Naive thymus-derived CD8-positive, alpha-beta T cell (primary cell): ENCODE measurements around the gene RASGRF2. TPM values are rescaled to one million over a fixed set of nuclear protein-coding genes. Genes with fewer than 3 reads are reported as not detected.

Experiments used
- ATAC-seq, 2 donors: fragments of 150-1000 bp; cut with Tn5 transposase in 1 of 2; sonication (Bioruptor Pico), chemical (Tn5 transposase) in 1 of 2; 1 replicate in 1 of 2; 2 replicates in 1 of 2; pipeline ENCODE4 v1.10.0; 2021; ENCODE audit warnings: mild to moderate bottlenecking in 2 of 2, moderate library complexity in 2 of 2
- POLR2A ChIA-PET: fragments of 350-600 bp; sonication (Branson Sonifier 250); formaldehyde crosslinking; loops from one replicate; lab custom pipeline; 2021; ENCODE audit warnings: antibody characterized with exemption; lab: Charles Lee
- DNase-seq, 10 donors: peaks; one replicate each; pipeline versions ENCODE4 v3.0.0 to v3.0.0-alpha.2; 2020 to 2022
- H3K27ac Mint-ChIP-seq, 10 donors: one replicate each; pipeline ENCODE4 v1.8.0; 2020 to 2022; ENCODE audit warnings: mild to moderate bottlenecking in 10 of 10, mixed read lengths in 10 of 10, moderate library complexity in 4 of 10, inconsistent platforms in 1 of 10
- H3K27me3 Mint-ChIP-seq, 5 donors: one replicate each; pipeline ENCODE4 v1.8.0; 2021 to 2022; ENCODE audit warnings: mixed read lengths in 5 of 5
- H3K36me3 Mint-ChIP-seq, 3 donors: one replicate each; pipeline ENCODE4 v1.8.0; 2020 to 2022; ENCODE audit warnings: mixed read lengths in 3 of 3, mild to moderate bottlenecking in 2 of 3, inconsistent platforms in 1 of 3
- H3K4me1 Mint-ChIP-seq, 4 donors: one replicate each; pipeline ENCODE4 v1.8.0; 2021 to 2022; ENCODE audit warnings: mixed read lengths in 4 of 4
- H3K4me3 Mint-ChIP-seq, 10 donors: one replicate each; pipeline ENCODE4 v1.8.0; 2020 to 2022; ENCODE audit warnings: mild to moderate bottlenecking in 10 of 10, mixed read lengths in 10 of 10, moderate library complexity in 6 of 10, inconsistent platforms in 1 of 10
- H3K9me3 Mint-ChIP-seq, 9 donors: one replicate each; pipeline ENCODE4 v1.8.0; 2020 to 2022; ENCODE audit warnings: mixed read lengths in 9 of 9, mild to moderate bottlenecking in 3 of 9, inconsistent platforms in 1 of 9, moderate library complexity in 1 of 9
- polyA plus RNA-seq, 3 donors: library from polyadenylated mRNA; unstranded; fragments of 300-500 nt; fragmentation: Illumina TruSeq; gene quantifications; one replicate each; pipeline ENCODE4 v1.2.3, GENCODE V29; 2021
- total RNA-seq, 8 experiments: library from RNA in 2 of 8; stranded (reverse) in 2 of 8; gene quantifications; one replicate each; pipeline ENCODE4 v1.2.3 and lab custom pipeline; 2021 to 2026

Gene RASGRF2
- total and polyA plus RNA-seq, 5 experiments from 2014 or later = 8.3 to 35.9 (median 21.7) TPM

- Mint-ChIP-seq H3K9me3 (peaks cover 0 to 7% (median 0%) of the 10 kb centered on the region in 9 donors), H3K27me3 (peaks cover 0 to 2% (median 0%) of the 10 kb centered on the region in 5 donors), H3K4me1 (peaks cover 0 to 15% (median 10%) of the 10 kb centered on the region in 4 donors), H3K27ac (no peak overlapping the region), H3K36me3 (peaks cover 18 to 86% (median 43%) of the 10 kb centered on the region in 3 donors), H3K4me3 (no peak overlapping the region)
- no peak for ATAC-seq
- no peak for DNase-seq
- POLR2A ChIA-PET = no interaction called here
Observed at GRCh38 chr5:81132381-81132780, 172.2 kb downstream of the RASGRF2 start.

DNA sequence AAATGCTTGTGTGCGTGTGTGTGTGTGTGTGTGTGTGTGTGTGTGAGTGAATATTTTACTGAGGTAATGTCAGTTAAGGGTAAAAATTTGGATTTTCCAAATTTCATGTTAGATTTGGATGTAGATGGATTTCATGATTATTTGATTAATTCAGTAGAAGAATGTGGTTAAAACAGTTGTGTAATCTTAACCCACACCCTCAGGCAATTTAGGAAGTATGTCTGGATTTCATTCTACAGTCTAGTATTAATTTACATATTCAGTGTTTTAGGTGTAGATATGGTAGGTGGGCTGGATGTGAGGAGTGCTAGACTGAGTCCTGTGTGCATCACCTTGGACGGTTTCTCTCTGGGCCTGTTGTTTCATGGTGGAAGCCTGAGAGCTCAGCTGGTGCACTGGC lies 173.9 kb downstream of the RASGRF2 start:
- peaks cover 23 to 88% (median 56%) of the 10 kb centered on the region in 3 donors for H3K36me3 Mint-ChIP-seq
- POLR2A ChIA-PET = no interaction called here
- DNase-seq (no peak), ATAC-seq (no peak)
- H3K4me1 Mint-ChIP-seq = peaks cover 0 to 8% (median 7%) of the 10 kb centered on the region in 4 donors
- peak overlapping the region in 1 of 10 donors; percentile 71 for H3K27ac Mint-ChIP-seq
- H3K27me3 Mint-ChIP-seq = no peaks in the 10 kb centered on the region
- peaks cover 0 to 7% (median 0%) of the 10 kb centered on the region in 9 donors for H3K9me3 Mint-ChIP-seq
- no peak overlapping the region for H3K4me3 Mint-ChIP-seq

GRCh38 chr5:81134566-81134965 lies 174.4 kb downstream of the RASGRF2 start:
- Mint-ChIP-seq H3K27ac (peak overlapping the region in 1 of 10 donors; percentile 71), H3K36me3 (peaks cover 27 to 89% (median 56%) of the 10 kb centered on the region in 3 donors), H3K4me1 (peaks cover 0 to 8% (median 7%) of the 10 kb centered on the region in 4 donors), H3K4me3 (no peak overlapping the region), H3K9me3 (peaks cover 0 to 7% (median 0%) of the 10 kb centered on the region in 9 donors), H3K27me3 (no peaks in the 10 kb centered on the region)
- ATAC-seq (no peak), DNase-seq (no peak)
- POLR2A ChIA-PET = no interaction called here

GRCh38 chr5:81136557-81136956 lies 176.4 kb downstream of the RASGRF2 start:
- POLR2A ChIA-PET = no interaction called here
- no peak for ATAC-seq
- H3K4me1 Mint-ChIP-seq = peaks cover 0 to 17% (median 9%) of the 10 kb centered on the region in 4 donors
- peaks cover 0 to 7% (median 0%) of the 10 kb centered on the region in 9 donors for H3K9me3 Mint-ChIP-seq
- H3K27me3 Mint-ChIP-seq = no peaks in the 10 kb centered on the region
- peak overlapping the region in 2 of 10 donors; percentile 30 to 49 for H3K27ac Mint-ChIP-seq
- H3K4me3 Mint-ChIP-seq = no peak overlapping the region
- DNase-seq = no peak
- H3K36me3 Mint-ChIP-seq = peaks cover 33 to 89% (median 54%) of the 10 kb centered on the region in 3 donors

DNA sequence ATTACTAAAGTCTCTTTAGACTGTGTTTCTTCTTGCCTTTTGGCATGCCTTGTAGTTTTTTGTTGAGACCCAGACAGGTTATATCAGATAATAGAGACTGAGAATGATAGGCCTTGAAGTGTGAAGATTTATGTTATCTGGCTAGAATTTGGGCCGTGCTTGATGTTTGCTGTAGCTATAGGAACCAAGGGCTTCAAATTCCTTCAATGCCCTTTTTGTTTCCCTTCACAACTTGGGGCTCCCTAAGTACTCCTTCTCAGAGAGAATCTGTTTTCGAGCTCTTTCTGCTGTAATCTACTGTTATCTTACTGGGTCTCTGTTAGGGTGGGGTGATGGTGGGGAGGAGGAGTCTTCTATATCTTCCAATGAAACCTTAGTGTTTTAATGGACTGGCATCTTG lies 177.7 kb downstream of the RASGRF2 start:
- Mint-ChIP-seq H3K9me3 (peaks cover 0 to 7% (median 0%) of the 10 kb centered on the region in 9 donors), H3K4me1 (peaks cover 0 to 22% (median 11%) of the 10 kb centered on the region in 4 donors), H3K4me3 (no peak overlapping the region), H3K27ac (no peak overlapping the region), H3K36me3 (peaks cover 29 to 84% (median 52%) of the 10 kb centered on the region in 3 donors), H3K27me3 (no peaks in the 10 kb centered on the region)
- POLR2A ChIA-PET = no interaction called here
- DNase-seq = no peak
- no peak for ATAC-seq

- Mint-ChIP-seq H3K4me3 (no peak overlapping the region), H3K27ac (no peak overlapping the region), H3K9me3 (peaks cover 0 to 4% (median 0%) of the 10 kb centered on the region in 9 donors), H3K36me3 (peaks cover 29 to 78% (median 50%) of the 10 kb centered on the region in 3 donors), H3K27me3 (no peaks in the 10 kb centered on the region), H3K4me1 (peaks cover 0 to 25% (median 14%) of the 10 kb centered on the region in 4 donors)
- ATAC-seq (no peak), DNase-seq (no peak)
- POLR2A ChIA-PET = no interaction called here
Observed at GRCh38 chr5:81140441-81140840, 180.3 kb downstream of the RASGRF2 start.

DNA sequence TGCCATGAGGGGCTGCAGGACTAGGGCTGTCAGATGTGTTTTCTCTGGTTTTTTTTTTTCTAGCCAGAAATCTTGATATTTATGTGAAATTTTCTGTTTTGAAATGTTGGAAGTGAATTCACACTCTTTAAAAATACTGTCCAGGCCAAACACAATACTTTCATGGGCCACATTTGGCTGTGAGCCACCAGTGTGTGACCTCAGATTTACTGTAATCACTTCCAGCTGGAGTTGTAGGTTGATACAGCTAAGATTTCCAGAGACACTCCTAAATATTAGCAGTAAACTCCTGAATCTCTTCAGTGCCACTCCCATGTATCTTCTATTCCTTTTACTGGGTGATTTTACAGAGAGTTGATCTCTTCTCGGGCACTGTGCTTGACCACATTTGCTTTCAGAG lies 180.8 kb downstream of the RASGRF2 start:
- H3K27me3 Mint-ChIP-seq = no peaks in the 10 kb centered on the region
- POLR2A ChIA-PET = no interaction called here
- no peak for ATAC-seq
- peaks cover 0 to 4% (median 0%) of the 10 kb centered on the region in 9 donors for H3K9me3 Mint-ChIP-seq
- H3K27ac Mint-ChIP-seq = no peak overlapping the region
- H3K36me3 Mint-ChIP-seq = peaks cover 29 to 77% (median 52%) of the 10 kb centered on the region in 3 donors
- H3K4me3 Mint-ChIP-seq = no peak overlapping the region
- peaks cover 0 to 30% (median 16%) of the 10 kb centered on the region in 4 donors for H3K4me1 Mint-ChIP-seq
- no peak for DNase-seq

DNA sequence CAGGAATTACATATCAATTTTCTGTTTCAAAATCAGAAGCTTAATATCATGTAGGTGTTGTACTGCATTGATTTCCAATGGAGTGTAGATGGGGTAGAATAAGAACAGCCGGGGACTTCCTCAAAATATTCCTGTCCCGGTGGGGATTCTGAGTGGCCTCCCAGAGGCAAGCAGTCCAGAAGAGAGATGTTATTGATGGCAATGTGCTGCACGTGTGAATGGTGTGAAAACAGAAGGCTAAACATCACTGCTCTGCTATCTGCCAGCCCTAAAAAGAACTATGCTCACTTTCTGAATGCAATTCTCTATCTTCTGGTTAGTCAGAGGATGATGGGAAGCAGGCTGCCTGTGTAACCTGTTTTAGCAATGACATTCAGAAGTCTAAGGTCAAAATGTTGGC lies 181.9 kb downstream of the RASGRF2 start:
- ATAC-seq = no peak

DNA sequence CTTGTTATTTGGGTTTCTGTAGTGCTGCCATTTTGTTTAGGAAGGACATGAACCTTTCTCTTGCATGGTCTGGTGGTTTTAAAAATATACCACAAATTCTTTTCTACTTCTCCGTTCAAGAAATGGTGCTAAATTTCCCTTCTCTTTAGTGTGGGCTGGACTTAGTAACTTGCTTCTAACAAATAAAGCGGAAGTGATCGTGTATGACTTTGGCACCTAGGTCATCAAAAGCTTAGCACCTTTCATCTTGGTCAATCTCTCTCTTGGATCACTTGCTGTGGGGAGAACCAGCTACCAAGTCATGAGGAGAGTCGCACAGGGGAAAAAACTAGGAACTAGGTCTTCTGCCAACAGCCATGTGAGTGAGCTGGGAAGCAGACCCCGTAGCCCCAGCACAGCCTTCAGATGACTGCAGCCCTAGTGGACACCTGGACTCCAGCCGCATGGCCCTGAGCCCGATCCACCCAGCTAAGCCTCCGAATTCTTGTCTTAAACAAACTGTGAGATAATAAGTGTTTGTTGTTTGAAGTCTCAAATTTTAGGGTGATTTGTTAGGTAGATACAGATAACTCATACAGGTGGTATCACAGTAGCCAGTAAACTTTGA lies 185.3 kb downstream of the RASGRF2 start:
- ATAC-seq (no peak), DNase-seq (no peak)
- Mint-ChIP-seq H3K36me3 (peaks cover 4 to 61% (median 35%) of the 10 kb centered on the region in 3 donors), H3K4me1 (peaks cover 0 to 34% (median 20%) of the 10 kb centered on the region in 4 donors), H3K27me3 (no peaks in the 10 kb centered on the region), H3K9me3 (no peaks in the 10 kb centered on the region), H3K27ac (peak overlapping the region in 6 of 10 donors; percentile 4 to 70 (median 29)), H3K4me3 (no peak overlapping the region)
- POLR2A ChIA-PET = no interaction called here

More for the DNA sequence above, 181.9 kb downstream of the RASGRF2 start:
- Mint-ChIP-seq H3K27ac (peak overlapping the region in 1 of 10 donors; percentile 20), H3K4me1 (peaks cover 0 to 26% (median 14%) of the 10 kb centered on the region in 4 donors), H3K4me3 (no peak overlapping the region), H3K27me3 (no peaks in the 10 kb centered on the region), H3K9me3 (no peaks in the 10 kb centered on the region), H3K36me3 (peaks cover 20 to 76% (median 46%) of the 10 kb centered on the region in 3 donors)
- POLR2A ChIA-PET = no interaction called here
- no peak for DNase-seq

GRCh38 chr5:81146031-81146430 lies 185.9 kb downstream of the RASGRF2 start:
- Mint-ChIP-seq H3K36me3 (peaks cover 0 to 59% (median 36%) of the 10 kb centered on the region in 3 donors), H3K9me3 (no peaks in the 10 kb centered on the region), H3K27me3 (no peaks in the 10 kb centered on the region), H3K27ac (peak overlapping the region in 6 of 10 donors; percentile 39 to 70 (median 55)), H3K4me1 (peaks cover 0 to 32% (median 17%) of the 10 kb centered on the region in 4 donors), H3K4me3 (no peak overlapping the region)
- POLR2A ChIA-PET = no interaction called here
- DNase-seq = no peak
- no peak for ATAC-seq

GRCh38 chr5:81147011-81147885 lies 187.1 kb downstream of the RASGRF2 start:
- peak overlapping the region in 9 of 10 donors; percentile 5 to 91 (median 81) for H3K27ac Mint-ChIP-seq
- H3K27me3 Mint-ChIP-seq = no peaks in the 10 kb centered on the region
- ATAC-seq = no peak
- peaks cover 0 to 26% (median 13%) of the 10 kb centered on the region in 4 donors for H3K4me1 Mint-ChIP-seq
- POLR2A ChIA-PET = no interaction called here
- peak overlapping the region in 9 of 10 donors; percentile 58 to 80 (median 64) for H3K4me3 Mint-ChIP-seq
- peaks cover 4 to 59% (median 33%) of the 10 kb centered on the region in 3 donors for H3K36me3 Mint-ChIP-seq
- no peak for DNase-seq
- no peaks in the 10 kb centered on the region for H3K9me3 Mint-ChIP-seq

GRCh38 chr5:81147886-81148571 lies 187.9 kb downstream of the RASGRF2 start:
- Mint-ChIP-seq H3K4me3 (peak overlapping the region in 9 of 10 donors; percentile 58 to 80 (median 64)), H3K27me3 (no peaks in the 10 kb centered on the region), H3K36me3 (peaks cover 12 to 67% (median 39%) of the 10 kb centered on the region in 3 donors), H3K4me1 (peaks cover 0 to 25% (median 13%) of the 10 kb centered on the region in 4 donors), H3K27ac (peak overlapping the region in 8 of 10 donors; percentile 32 to 91 (median 88)), H3K9me3 (peaks cover 0 to 6% (median 3%) of the 10 kb centered on the region in 9 donors)
- peak in 1 of 2 donors; percentile 52 for ATAC-seq
- peak in 2 of 10 donors; percentile 17 to 28 for DNase-seq
- POLR2A ChIA-PET = no interaction called here
